ENCODE data around the gene AGL.

AGL gene

DNA sequence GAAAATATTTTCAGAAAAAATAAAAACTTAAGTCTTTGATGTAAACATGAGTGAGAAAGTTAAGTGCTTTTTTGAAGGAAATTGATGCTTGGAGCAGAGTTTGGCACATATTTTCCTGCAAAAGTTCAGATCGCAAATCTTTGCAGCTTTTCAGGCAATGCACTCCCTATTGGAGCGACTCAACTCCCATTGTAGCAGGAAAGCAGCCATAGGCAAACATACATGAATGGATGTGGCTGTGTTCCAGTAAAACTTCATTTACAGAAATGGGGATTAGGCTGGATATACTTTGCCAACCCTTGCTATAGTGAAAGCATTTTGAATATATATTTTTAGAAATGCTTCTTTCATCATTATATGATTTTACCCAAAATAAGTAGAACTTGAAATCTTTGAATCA lies 8.1 kb downstream of the AGL start:
- H3K27ac Mint-ChIP-seq, result no peak overlapping the region
- no peak overlapping the region for H3K4me3 Mint-ChIP-seq
- peaks cover 2% of the 10 kb centered on the region for H3K4me1 Mint-ChIP-seq
- H3K36me3 Mint-ChIP-seq (ENCODE audit: low read depth), result peaks cover 78% of the 10 kb centered on the region
- TF ChIP-seq, protein P1, sequence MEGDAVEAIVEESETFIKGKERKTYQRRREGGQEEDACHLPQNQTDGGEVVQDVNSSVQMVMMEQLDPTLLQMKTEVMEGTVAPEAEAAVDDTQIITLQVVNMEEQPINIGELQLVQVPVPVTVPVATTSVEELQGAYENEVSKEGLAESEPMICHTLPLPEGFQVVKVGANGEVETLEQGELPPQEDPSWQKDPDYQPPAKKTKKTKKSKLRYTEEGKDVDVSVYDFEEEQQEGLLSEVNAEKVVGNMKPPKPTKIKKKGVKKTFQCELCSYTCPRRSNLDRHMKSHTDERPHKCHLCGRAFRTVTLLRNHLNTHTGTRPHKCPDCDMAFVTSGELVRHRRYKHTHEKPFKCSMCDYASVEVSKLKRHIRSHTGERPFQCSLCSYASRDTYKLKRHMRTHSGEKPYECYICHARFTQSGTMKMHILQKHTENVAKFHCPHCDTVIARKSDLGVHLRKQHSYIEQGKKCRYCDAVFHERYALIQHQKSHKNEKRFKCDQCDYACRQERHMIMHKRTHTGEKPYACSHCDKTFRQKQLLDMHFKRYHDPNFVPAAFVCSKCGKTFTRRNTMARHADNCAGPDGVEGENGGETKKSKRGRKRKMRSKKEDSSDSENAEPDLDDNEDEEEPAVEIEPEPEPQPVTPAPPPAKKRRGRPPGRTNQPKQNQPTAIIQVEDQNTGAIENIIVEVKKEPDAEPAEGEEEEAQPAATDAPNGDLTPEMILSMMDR (IDR thresholded peaks at IDR 0.05), result no peak
- H3K9me3 Mint-ChIP-seq, result peaks cover 12% of the 10 kb centered on the region
- no peaks in the 10 kb centered on the region for H3K27me3 Mint-ChIP-seq (ENCODE audit: low read depth, poor library complexity)
- no peak for DNase-seq

DNA sequence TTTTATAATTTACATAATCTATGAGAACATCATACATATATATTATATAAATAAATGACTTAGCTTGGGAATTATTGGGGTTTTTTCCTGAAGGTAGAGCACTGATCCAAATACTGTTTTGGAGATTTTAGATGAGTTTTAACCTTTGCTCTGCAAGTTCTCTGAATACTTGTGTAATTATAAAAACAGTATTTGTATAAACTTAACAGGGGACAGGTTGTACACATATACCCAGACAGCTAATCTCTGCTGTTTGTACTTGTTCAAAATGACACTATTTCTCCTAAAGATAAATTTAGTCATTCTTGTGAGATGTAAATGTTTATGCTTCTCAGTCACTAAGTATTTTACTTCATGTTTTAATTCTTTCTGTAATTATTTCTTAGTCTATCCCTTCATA lies 8.7 kb downstream of the AGL start:
- TF ChIP-seq, protein P1 (IDR thresholded peaks at IDR 0.05), result no peak
- H3K9me3 Mint-ChIP-seq, result peaks cover 12% of the 10 kb centered on the region
- DNase-seq, result no peak
- H3K27ac Mint-ChIP-seq, result no peak overlapping the region
- H3K4me3 Mint-ChIP-seq, result no peak overlapping the region
- H3K36me3 Mint-ChIP-seq (ENCODE audit: low read depth), result peaks cover 76% of the 10 kb centered on the region
- no peaks in the 10 kb centered on the region for H3K4me1 Mint-ChIP-seq
- no peaks in the 10 kb centered on the region for H3K27me3 Mint-ChIP-seq (ENCODE audit: low read depth, poor library complexity)

DNA sequence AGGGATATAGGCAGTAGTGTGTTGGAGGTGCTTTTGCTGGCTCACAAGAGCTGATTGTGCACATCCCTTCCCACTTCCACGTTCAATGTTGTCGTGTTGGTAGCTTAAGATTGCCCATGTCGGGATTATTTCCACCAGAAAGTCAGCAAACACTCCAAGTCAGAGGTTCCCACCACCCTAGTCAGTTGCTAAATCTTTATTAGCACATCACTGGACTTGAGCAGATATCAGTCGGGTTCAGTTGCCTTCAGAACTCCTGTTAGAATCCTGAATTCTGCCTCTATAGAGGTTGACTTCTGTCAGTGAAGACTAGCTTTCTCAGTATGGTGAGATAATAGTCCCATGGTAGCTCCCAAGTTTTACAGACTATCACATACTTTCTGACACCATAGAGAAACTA lies 10.5 kb downstream of the AGL start:
- Mint-ChIP-seq H3K36me3 (ENCODE audit: low read depth) (peaks cover 71% of the 10 kb centered on the region), H3K27ac (no peak overlapping the region)
- no peak for DNase-seq

DNA sequence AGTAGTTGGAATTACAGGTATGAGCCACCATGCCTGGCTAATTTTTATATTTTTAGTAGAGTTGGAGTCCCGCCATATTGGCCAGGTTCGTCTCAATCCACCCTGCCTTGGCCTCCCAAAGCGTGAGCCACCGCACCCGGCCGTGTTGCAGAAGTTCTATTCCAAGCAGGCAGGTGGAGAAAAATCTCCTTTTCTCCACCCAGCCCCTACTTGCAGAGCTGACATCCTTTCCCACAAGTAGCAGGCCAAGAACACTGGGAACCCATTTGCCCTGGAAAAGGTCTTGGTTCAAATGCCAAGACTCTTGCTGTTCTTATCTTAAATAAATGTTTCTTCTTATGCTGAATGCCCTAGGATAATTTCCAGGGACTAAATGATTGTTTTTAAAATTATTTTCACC lies 17.5 kb downstream of the AGL start:
- TF ChIP-seq, protein P1 (IDR thresholded peaks at IDR 0.05), result no peak

More for the DNA sequence above, 10.5 kb downstream of the AGL start:
- H3K4me1 Mint-ChIP-seq, result no peaks in the 10 kb centered on the region
- H3K9me3 Mint-ChIP-seq, result peaks cover 8% of the 10 kb centered on the region
- H3K4me3 Mint-ChIP-seq, result no peak overlapping the region
- no peaks in the 10 kb centered on the region for H3K27me3 Mint-ChIP-seq (ENCODE audit: low read depth, poor library complexity)
- TF ChIP-seq, protein P1 (IDR thresholded peaks at IDR 0.05), result no peak

DNA sequence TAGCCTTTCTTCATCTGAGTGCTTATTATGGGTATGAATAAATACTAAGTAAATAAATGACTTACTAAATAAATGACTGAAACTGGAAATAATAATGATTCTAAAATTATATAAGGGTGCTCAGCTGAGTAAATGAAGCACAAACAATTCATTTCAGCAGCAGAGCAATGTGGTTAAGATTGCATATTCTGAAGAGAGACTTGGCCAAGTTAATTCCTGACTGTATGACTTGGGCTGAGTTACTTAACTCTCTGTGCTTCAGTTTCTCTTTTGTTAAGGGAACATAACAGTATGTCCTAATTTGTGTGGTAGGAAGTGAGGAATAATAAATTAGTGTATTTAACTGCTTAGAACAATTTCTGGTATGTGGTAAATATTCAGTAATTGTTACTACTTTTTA lies 19.1 kb downstream of the AGL start:
- no peak for DNase-seq
- Mint-ChIP-seq H3K27ac (no peak overlapping the region), H3K27me3 (ENCODE audit: low read depth, poor library complexity) (no peaks in the 10 kb centered on the region), H3K36me3 (ENCODE audit: low read depth) (peaks cover 13% of the 10 kb centered on the region), H3K9me3 (no peaks in the 10 kb centered on the region), H3K4me3 (no peak overlapping the region), H3K4me1 (no peaks in the 10 kb centered on the region)
- TF ChIP-seq, protein P1 (IDR thresholded peaks at IDR 0.05), result no peak

More for the DNA sequence above, 17.5 kb downstream of the AGL start:
- no peak overlapping the region for H3K4me3 Mint-ChIP-seq
- no peaks in the 10 kb centered on the region for H3K4me1 Mint-ChIP-seq
- DNase-seq, result no peak
- H3K36me3 Mint-ChIP-seq (ENCODE audit: low read depth), result peaks cover 23% of the 10 kb centered on the region
- H3K27me3 Mint-ChIP-seq (ENCODE audit: low read depth, poor library complexity), result no peaks in the 10 kb centered on the region
- H3K9me3 Mint-ChIP-seq, result no peaks in the 10 kb centered on the region
- peak overlapping the region; percentile 66 for H3K27ac Mint-ChIP-seq

DNA sequence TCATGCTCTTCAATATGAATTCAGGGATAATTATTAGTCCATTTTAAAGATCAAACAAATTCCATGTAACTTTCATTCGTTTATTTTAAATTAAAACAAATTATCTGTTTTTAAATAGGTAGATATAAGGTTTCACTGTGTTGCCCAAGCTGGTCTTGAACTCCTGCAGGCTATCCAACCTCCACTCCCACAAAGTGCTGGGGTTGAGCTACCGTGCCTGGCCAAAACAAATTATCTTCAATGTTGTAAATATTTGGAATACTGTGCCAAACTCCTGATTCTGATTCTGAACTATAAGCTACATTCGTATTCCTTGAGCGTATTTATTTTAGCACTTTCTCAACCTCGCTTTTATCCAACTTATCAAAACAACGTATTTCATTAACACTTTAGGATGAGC lies 19.6 kb downstream of the AGL start:
- peaks cover 9% of the 10 kb centered on the region for H3K36me3 Mint-ChIP-seq (ENCODE audit: low read depth)
- no peak for DNase-seq
- no peaks in the 10 kb centered on the region for H3K4me1 Mint-ChIP-seq
- TF ChIP-seq, protein P1 (IDR thresholded peaks at IDR 0.05), result no peak
- no peaks in the 10 kb centered on the region for H3K27me3 Mint-ChIP-seq (ENCODE audit: low read depth, poor library complexity)
- no peak overlapping the region for H3K4me3 Mint-ChIP-seq
- H3K27ac Mint-ChIP-seq, result no peak overlapping the region
- no peaks in the 10 kb centered on the region for H3K9me3 Mint-ChIP-seq

Data from nephron progenitor cell (in vitro differentiated cells).